PC-9 (cell line): ENCODE measurements around the gene TWNK.

ENCODE experiments used
- CTCF ChIP-seq: fragments of 200-600 bp; sonication (generic); conservative IDR thresholded peaks from 2 replicates; pipeline ENCODE4 v1.6.1; 2017; ENCODE audit warnings: mixed run types, antibody characterized with exemption, mild to moderate bottlenecking, moderate library complexity
- EZH2 ChIP-seq: fragments of 200-600 bp; sonication (generic); IDR thresholded peaks from 2 replicates; pipeline ENCODE4 v1.8.0; 2017; ENCODE audit warnings: antibody characterized with exemption, low read depth

- no peak for TF ChIP-seq CTCF
- no peak for TF ChIP-seq EZH2
These were observed 55.5 kb downstream of the TWNK start for GRCh38 chr10:101042667-101043362.
